Measurements from ENCODE around the gene PLEKHG4B. TPM values are rescaled to one million over a fixed set of nuclear protein-coding genes. Genes with fewer than 3 reads are reported as not detected.
A peak's percentile ranks its signal among the peaks of the same experiment; 100 is the strongest.
"Not testable (repeated sequence)": the region's sequence is repeated elsewhere in the genome, so short reads cannot be mapped to it uniquely, and the experiment has no call there.

PLEKHG4B gene
- total RNA-seq, 1 experiment from 2014 or later, result not detected

DNA sequence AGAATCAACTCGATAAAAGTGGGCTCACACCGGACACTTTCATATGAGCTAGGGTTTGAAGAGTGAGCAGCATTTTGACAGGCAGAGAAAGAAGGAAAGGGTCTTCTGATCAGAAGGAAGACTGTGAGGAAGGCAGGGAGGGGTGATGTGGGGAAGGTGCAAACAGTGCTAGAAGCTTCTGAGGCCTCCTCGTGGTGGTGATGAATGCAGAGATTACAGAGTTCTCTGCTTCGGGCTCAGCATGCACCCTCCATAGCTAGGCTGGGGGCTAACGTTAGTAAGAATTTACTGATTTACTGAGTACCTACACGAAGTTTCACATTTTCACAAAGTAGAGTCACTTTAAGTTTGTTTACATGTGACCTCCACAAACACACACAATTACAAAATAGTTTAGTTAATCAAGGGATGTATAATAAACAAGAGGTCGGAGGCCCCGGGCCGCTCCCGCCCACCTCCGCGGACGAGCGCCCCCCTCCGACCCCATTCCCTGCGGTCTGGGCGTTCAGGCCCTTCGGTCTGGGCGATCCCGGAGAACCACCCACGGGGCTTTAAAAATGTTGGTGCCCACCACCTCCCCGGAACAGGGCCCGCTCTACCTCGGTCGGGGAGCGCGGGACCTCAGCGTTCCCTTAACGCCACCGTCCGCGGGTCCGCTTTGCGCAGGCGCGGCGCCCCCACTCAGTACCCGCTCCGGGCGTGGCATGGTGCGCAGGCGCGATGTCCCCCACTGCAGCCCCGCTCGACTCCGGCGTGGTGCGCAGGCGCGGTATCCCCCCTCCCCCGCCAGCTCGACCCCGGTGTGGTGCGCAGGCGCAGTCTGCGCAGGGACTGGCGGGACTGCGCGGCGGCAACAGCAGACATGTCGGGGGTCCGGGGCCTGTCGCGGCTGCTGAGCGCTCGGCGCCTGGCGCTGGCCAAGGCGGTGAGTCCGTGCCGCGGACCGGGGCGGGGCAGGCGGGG is 125.8 kb downstream of the PLEKHG4B start, which contains the start of the genes CCDC127 and SDHA:
Gene CCDC127 (minus strand): TSS at position 660 of the 963 bp plus-strand sequence. CDS start 1,304 bp downstream, outside the sequence.
Gene SDHA (plus strand): TSS at position 827 of the 963 bp plus-strand sequence. CDS start 36 bp downstream, at position 863.
- DNase-seq (ENCODE audit: extremely low read depth, low read depth), result peak; percentile 93

DNA sequence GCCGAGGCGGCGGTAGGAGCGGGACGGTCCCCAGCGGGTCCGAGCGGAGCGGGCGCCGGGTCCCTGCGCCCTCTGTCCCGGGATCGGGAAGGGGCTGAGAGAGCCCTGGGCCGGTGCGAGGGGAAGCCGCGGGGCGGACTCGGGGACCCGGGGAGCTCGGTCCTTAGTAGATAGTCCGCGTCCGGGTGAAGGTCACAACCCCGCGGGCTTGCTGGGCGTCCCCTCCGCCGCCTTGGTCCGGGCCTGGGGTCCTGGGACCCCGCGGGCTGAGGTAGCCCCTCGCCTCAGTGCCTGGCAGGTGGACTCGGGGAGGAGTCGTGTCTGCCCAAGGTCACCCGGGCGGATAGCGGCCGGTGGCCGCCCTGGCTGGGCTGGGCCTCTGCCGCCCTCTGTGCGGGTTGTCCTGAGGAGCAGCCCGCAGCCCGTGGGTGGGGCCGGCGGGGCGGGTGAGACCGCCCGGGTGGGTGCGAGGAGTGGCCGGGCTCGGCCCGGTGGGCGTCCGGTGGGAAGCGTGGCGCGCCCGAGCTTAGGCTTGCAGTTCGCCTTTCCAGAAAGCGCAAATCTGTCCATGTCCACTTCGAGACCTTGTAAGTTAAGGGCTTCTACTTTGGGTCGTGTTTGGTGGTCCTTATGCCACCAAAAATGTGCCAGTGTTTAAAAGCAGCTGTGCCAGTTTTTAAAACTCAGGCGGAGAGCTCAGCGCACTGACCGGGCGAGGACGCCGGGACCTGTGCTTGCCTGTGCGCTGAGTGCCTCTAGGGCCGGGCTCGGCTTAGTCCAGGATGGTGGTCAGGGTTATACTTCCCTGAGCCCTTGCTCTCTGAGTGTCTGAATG is 126.7 kb downstream of the PLEKHG4B start:
- DNase-seq (ENCODE audit: extremely low read depth, low read depth), result no peak

DNA sequence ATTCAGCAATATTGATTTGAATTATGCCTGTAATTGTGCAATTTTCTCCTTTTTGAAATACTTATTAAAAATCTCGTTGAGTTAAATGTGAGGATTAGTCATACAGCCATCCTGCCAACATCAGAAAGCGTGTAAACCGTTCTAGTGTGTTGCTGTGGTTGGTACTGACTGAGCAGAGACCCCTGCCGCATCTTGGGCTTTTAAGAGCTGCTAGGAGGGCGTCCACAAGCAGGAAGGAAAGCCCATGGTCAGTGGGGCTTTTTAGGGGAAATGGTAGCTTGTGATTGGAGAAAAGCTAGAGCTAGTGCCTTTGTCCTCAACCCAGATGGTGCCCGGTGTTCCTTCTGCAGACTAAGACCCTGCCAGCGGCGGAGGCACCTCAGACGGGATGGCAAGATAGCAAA is 127.5 kb downstream of the PLEKHG4B start:
- DNase-seq (ENCODE audit: extremely low read depth, low read depth), result no peak

DNA sequence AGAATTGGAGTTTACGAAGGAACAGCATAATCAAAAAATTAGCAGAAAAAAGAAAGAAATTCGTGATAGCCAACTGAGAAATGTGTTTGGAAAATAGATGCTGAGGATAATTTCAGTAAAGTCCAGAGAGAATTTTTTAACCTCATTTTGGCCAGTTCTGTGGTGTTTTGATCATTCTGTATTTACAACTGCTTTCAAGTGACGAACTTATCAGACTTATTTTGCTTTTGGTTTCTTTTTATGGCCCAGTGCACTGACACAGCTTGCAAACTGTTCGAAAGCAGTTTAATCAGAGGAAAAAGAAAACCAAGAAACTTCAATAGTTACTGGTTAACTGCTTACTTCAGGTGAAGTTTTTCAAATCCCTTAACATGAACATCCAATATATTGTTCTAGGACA is 128.0 kb downstream of the PLEKHG4B start:
- no peak for DNase-seq (ENCODE audit: extremely low read depth, low read depth)

DNA sequence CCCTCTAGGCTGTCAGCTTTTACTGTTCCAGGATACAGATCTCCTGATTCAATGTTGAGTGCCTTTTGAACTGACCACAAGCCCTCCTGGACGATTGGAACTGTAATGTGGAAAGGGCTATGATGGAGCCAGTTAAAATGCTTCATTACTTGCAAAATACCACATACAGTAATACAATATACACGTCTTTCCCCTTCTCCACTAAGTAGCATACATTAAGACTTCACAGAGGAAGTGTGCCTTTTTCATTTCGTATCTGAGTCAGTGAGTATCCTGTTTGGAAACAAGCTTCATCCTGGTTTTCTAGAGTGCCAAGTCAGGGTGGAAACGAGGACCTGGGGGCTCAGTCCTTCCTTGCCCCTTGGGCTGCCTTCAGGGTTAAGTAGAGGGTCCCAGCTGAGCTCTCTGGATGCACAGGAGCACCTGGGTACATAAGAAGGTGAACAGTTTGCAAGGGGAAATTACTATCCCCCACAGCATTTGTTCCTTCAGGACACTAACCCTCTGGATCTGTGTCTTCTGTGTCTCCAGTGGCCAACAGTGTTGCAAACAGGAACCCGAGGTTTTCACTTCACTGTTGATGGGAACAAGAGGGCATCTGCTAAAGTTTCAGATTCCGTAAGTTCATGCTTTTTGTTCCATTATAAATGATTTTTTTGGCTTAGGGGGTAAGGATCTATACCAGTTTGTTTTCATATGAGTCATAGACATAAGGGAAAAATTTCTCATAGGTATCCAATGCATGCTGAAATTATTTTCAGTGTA is 131.2 kb downstream of the PLEKHG4B start:
- DNase-seq (ENCODE audit: extremely low read depth, low read depth), result not testable (repeated sequence)

DNA sequence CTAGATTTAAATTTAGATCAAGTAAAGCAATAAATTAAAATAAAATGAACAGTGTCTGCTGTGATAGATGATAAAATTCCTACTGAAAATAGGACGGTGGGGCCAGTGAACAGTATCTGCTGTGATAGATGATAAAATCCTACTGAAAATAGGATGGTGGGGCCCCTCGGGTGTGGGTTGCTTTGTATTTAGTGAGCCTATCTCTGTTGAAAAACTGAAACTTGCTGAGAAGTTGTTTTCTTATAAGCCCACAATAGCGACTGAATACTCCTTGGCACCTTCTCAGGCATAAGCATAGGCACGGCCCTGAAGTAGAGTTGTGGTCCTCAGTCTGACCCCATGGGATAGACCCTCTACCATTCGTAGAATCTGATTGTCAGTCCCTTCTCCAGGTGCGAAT is 131.8 kb downstream of the PLEKHG4B start:
- DNase-seq (ENCODE audit: extremely low read depth, low read depth), result no peak

DNA sequence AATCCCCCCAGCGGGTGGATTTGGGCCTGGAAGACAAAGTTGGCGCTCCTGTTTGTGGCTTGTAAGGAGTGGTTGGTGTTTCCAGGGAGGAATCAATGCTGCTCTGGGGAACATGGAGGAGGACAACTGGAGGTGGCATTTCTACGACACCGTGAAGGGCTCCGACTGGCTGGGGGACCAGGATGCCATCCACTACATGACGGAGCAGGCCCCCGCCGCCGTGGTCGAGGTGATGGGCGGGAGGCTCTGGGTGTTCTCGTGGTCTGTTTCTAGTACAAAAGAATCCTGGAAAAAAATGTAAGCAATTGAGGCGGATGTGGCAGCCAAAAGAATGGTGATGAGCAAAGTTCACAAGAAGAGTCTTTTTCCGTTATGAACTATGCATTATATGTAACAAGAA is 133.4 kb downstream of the PLEKHG4B start:
- DNase-seq (ENCODE audit: extremely low read depth, low read depth), result no peak

DNA sequence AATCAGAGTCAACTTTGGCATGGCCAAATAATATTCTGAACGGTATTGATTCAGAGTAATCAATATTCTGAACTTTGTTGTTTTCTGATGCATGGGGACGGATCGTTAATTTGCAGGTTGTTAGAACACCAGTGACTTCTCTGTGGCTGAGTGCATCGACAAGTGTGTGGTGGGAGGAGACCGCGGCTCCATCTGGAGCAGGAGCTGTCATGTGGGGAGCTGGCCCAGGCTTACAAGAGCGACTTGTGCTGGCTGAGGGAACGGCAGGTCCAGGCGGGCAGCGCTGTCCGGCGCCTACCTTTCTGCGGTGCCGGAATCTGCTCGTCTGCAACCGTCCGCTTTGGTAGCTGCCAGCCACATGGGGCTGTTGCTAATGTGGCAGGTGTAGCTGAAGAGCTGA is 135.4 kb downstream of the PLEKHG4B start:
- not testable (repeated sequence) for DNase-seq (ENCODE audit: extremely low read depth, low read depth)

DNA sequence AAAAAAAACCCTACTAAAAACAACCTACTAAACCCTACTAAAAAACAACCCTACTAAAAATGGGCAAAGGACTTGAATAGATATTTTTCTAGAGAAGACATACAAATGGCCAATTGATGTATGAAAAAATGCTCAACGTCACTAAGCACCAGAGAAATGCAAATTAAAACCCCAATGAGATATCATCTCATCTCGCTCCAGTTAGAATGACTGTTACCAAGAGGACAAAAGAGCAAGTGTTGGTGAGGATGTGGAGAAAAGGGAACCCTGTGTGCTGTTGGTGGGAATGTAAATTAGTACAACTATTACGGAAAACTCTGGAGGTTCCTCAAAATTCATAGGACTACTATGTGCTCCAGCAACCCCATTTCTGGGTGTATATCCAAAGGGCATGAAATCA is 136.9 kb downstream of the PLEKHG4B start:
- DNase-seq (ENCODE audit: extremely low read depth, low read depth), result no peak

DNA sequence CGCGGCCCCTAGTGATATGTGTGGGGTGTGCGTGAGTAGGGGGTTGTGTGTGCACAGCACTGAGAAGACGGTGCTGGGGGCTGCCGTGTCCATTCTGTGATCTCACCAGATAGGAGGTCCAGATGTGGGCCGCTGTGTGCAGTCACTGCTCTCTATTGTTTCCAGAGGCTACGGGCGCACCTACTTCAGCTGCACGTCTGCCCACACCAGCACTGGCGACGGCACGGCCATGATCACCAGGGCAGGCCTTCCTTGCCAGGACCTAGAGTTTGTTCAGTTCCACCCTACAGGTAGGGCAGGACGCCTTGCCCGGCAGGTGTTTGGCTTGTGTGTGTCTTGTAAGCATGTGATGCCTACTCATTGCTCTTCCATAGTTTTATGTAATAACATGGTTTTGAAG is 138.7 kb downstream of the PLEKHG4B start:
- DNase-seq (ENCODE audit: extremely low read depth, low read depth), result no peak

DNA sequence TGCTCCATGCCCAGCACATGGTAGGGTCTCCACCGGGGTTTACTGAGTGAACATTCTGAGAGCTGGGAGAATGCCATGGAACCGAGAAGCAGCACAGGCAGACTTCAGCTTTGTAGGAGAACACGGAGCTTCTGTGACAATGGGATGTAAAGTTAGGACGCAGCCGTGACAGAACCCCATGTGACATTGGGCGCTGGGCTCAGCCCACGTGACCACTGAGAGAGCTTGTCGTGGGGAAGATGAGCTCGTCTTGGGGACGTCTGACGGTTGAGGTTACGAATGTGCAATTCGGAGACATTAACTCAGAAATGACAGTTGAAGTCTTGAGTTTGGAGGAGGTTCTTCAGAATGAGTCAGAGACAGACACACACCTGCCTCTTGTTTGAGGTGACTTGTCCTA is 139.7 kb downstream of the PLEKHG4B start:
- DNase-seq (ENCODE audit: extremely low read depth, low read depth), result no peak

DNA sequence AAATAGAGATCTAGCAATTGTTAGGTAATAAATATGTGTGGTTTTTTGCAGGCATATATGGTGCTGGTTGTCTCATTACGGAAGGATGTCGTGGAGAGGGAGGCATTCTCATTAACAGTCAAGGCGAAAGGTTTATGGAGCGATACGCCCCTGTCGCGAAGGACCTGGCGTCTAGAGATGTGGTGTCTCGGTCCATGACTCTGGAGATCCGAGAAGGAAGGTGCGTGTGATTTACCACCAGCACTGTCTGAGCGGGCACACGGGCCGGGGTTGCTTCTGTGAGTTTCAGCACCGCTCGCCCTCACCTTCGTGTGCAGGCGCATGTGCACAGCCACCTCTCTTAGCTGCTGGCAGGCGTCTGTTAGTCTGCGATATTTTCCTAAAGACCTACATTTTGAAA is 141.5 kb downstream of the PLEKHG4B start:
- DNase-seq (ENCODE audit: extremely low read depth, low read depth), result not testable (repeated sequence)

DNA sequence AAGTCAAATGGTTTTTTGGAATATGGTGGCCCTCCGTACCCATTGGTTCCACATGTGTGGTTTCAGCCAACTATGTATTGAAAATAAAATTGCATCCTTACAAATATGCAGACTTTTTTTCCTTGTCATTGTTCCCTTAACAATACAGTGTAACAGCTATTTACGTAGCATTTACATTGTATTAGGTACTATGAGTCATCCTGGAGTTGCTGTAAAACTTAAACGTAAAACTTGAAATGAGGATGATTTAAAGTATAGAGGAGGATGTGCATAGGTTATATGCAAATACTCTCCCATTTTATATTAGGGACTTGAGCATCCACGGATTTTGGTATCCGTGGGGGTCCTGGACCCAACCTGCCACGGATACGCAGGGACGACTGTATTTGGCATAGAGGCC is 142.5 kb downstream of the PLEKHG4B start:
- DNase-seq (ENCODE audit: extremely low read depth, low read depth), result no peak

DNA sequence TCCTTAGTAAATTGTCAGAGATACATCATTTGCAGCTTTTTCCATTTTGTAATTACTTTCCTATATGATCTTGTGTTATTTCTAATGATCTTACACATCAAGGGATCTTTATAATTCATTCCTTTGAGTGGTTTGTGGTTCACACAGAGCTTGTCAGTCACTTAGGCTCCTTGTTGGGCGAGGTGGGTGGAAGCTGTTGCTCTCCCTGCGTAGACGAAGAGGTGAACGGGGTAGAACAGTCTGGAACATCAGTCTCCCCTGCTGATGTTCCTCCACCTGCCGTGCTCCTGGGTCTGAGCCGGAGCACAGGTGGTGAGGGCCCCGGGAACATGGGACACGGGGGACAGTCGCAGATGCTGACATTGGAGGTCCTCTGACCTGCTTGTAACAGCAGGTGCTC is 143.6 kb downstream of the PLEKHG4B start:
- DNase-seq (ENCODE audit: extremely low read depth, low read depth), result not testable (repeated sequence)

DNA sequence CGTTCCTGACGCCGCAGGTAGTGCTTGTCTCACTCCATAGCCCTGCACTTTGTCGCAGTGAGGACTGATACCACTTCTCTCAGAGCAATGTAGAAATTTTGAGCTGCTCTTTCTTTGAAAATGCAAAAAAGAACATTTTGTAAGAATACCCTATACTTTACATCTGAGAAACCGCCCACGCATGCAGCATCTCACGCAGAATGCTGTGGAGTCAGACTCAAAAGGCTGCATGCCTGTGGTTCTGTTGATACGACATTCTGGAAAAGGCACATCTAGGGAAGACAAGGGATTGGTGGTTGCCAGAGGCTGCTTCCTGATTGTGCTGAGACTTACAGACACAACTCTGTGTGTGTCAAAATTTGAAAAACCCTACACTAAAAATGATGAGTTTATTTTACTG is 146.0 kb downstream of the PLEKHG4B start:
- not testable (repeated sequence) for DNase-seq (ENCODE audit: extremely low read depth, low read depth)

Small RNAs within 50 kb of the gene (small RNA-seq; reads per million reads assigned to genes)
- gene RF00019, result 0 reads per million in 2 experiments

Other genes starting within 250 kb of the PLEKHG4B start
- not detected in 2 replicates for gene LRRC14B, start 99.3 kb downstream of the PLEKHG4B start, total RNA-seq (2014; rRNA removed; shearing (Covaris generic))
- gene CCDC127, start 126.0 kb downstream of the PLEKHG4B start, total RNA-seq (2014; rRNA removed; shearing (Covaris generic)), result 4.3 and 4.4 TPM in 2 replicates
- gene SDHA, start 126.2 kb downstream of the PLEKHG4B start, total RNA-seq (2014; rRNA removed; shearing (Covaris generic)), result 89.9 and 95.3 TPM in 2 replicates
- 168 and 179 TPM in 2 replicates for gene PDCD6, start 179.5 kb downstream of the PLEKHG4B start, total RNA-seq (2014; rRNA removed; shearing (Covaris generic))
- gene AHRR, start 229.5 kb downstream of the PLEKHG4B start, total RNA-seq (2014; rRNA removed; shearing (Covaris generic)), result 3.2 and 3.7 TPM in 2 replicates